GM12875 (cell line): ENCODE data around the gene DIPK1A.
A peak's percentile ranks its signal among the peaks of the same experiment; 100 is the strongest.

Source experiments
- H3K4me3 ChIP-seq: one replicate; pipeline ENCODE4 v1.5.1; 2011; ENCODE audit warnings: low read depth, low read length, control low read depth
- CTCF ChIP-seq: IDR thresholded peaks from 2 replicates; pipeline ENCODE4 v1.5.1; 2011; ENCODE audit warnings: low read depth, mild to moderate bottlenecking, control low read depth, inconsistent platforms, low read length, moderate library complexity, borderline replicate concordance; ENCODE audit not compliant: insufficient read depth

DIPK1A gene

GRCh38 chr1:92969517-92969916, 8.3 kb upstream of the DIPK1A start:
- H3K4me3 ChIP-seq: no peak overlapping the region
- no peak for TF ChIP-seq CTCF

DNA sequence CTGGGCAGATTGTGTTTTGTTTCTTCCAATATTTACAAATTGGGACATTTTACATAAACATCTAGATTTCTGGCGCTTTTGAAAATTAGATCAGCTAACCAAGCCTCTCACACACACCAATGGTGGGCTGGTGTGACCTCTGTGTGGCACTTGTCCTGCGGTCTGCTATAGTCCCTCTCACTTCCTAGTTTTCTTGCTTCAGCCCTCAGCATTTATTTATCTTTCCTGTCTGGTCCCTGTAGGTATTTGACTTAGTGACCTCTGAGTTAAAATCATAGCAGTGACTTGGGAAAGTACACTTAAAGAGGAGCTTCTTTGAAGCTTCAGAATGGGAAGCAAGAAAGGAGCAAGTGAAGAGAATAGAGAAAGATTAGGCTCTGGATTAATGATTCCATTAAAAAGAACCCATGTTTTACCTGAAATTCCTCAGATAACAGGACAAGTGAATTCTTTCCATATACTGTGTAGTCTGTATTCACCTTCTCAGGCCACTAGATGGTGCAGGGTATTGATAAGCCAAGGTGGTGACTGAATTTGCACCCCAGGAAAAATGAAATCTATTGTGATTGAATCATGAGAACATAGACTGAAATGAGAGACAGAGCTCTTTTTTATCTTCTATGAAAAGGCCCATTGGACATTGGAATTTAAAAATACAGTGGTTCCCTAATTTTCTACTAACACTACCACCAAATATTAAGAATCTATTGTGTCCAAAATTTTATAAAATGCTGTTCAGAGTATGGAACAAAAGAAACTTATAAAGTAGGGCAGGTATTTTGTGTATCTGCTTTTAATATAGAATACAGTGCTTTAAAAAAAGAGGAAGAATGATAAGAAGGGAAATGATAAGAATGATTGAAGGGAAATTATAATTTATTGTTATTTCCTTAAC, 7.1 kb upstream of the DIPK1A start:
- H3K4me3 ChIP-seq: no peak overlapping the region

GRCh38 chr1:92964998-92965397, 3.7 kb upstream of the DIPK1A start:
- no peak for TF ChIP-seq CTCF
- H3K4me3 ChIP-seq: no peak overlapping the region

More for the DNA sequence above, 7.1 kb upstream of the DIPK1A start:
- peak; percentile 56; the same call in 1 of the 2 replicates for TF ChIP-seq CTCF

DNA sequence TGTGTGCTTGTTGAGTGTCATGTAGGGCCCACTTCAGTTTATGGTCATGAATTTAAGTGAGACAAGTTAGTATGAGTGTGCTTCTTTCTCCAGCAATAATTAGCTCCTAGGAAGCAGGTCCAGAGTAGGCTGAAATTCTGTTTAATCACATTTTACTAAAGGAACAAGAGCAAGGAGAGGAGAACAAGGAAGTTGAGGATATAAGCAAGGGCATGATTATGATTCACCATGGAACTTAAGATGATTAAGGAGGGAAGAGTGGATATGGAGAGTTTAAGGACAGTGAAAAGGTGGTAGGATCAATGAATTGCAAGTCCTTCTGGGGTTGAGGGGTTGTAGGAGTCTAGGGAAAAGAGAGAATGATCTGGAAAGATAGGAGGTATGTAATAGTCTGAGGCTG, 3.1 kb upstream of the DIPK1A start:
- no peak overlapping the region for H3K4me3 ChIP-seq
- TF ChIP-seq CTCF: no peak

DNA sequence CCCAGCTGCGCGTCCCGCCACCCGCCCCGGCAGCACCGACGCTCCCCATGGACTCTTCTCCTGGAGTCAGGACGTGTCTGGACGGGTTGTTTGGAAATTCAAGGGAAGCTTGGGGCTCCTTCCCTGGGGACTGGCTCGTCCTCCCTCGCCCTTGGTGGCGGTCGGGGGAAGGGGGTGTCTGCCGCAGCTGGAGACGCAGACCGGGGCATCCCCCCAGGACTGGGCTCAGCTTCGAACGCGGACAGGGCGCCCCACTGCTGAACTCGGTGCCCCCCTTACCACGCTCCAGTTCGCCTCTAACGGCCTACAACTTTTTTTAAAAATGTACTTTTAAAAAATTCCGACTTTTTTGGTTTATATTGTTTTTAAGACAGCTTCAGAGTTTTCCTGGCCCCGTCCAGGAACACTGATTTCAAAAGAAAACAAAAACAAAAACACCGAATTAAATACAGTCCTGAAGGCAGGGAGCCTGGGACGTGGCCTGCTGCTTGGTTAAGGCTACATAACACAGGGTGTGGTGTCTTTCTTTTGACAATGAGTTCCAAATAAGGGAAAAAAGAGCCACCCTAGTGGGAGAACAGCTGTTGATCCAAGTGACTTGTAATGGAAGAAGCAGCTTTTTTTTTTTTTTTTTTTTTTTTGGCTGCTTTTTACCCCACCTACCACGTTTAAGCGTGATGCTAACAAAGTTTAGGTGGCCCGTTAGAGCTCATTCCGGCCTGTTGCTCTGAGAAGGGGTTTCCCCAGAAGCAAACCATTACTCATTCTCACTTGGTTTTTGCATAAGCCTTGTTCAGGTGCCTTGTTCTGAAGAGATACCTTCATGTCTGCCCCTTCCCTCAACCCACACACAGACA, 862 bp upstream of the DIPK1A start:
- peak overlapping the region; percentile 65 for H3K4me3 ChIP-seq
- no peak for TF ChIP-seq CTCF

DNA sequence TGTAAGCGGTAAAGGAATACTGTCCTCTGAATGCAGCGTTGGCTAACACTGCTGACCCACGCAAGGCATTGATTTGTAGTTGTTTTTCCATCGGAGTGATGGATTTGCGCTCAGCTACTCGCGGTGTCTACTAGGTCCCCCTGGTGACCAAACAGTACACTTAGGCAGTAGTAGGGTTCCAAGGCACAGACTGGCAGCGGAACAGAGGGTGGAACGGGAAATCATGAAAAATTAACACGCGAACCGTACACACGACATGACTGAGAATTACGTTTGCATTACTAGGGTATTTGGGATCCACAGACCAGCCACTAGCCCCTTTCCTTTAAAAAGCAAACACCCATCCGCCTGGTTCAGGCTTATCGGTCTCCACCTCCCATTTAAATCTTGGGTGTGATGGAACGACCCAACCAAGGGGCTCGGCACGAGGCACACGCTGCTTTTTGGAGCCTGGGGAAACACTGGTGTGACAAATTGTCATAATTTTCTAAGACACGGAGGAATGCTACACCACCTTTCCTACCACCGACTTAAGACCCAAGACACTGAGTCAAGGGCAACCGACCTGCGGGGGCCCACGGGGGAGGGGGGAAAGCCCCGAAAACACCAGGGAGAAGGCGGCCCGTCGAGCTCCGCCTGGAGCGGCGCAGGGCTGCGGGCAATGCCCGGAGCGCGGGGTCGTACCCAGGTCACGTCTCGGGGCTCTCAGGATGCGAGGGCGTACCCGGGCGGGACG, 699 bp downstream of the DIPK1A start:
- H3K4me3 ChIP-seq: peak overlapping the region; percentile 65
- TF ChIP-seq CTCF: peak; percentile 67
